ENCODE results near the gene UNC13D.

DNA sequence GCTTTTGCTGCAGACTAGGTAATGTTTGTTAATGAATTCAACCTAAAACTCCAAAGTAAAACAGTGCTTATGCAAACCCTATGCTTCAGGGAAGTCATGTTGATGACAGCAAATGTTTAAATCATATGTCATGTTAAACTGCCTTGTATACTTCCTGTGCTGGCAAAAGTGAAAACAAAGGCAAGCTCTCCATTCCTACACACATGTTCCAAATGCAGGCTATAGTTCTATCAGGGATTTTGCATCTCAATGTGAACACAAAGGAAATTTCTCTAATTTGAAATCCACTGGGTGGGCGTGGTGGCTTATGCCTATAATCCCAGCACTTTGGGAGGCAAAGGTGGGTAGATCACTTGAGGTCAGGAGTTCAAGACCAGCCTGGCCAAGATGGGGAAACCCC, 40.3 kb downstream of the UNC13D start:
- TF ChIP-seq EZH2 (IDR thresholded peaks at IDR 0.05) (no peak), POLR2AphosphoS5 (IDR thresholded peaks at IDR 0.05; ENCODE audit: borderline replicate concordance, low read depth, low read length) (no peak)

Measured in SK-N-MC (cell line).